H9 (cell line): ENCODE results near the gene SEMG2. TPM values are rescaled to one million over a fixed set of nuclear protein-coding genes. Genes with fewer than 3 reads are reported as not detected.

Source experiments
- DNase-seq: peaks from one replicate; pipeline ENCODE4 v3.0.0-alpha.2; 2017
- H2AFZ ChIP-seq: one replicate; pipeline ENCODE4 v1.6.1; 2013; ENCODE audit warnings: mild to moderate bottlenecking, low read length, control low read depth, moderate library complexity
- H2AK5ac ChIP-seq: 2 replicates; pipeline ENCODE4 v1.6.1; 2013; ENCODE audit warnings: low read length, control low read depth, mixed read lengths; ENCODE audit not compliant: insufficient read length
- H2BK120ac ChIP-seq: one replicate; pipeline ENCODE4 v1.6.1; 2013; ENCODE audit warnings: low read depth, mild to moderate bottlenecking, low read length, control low read depth, inconsistent platforms; ENCODE audit not compliant: poor library complexity, severe bottlenecking
- H2BK12ac ChIP-seq: 2 replicates; pipeline ENCODE4 v1.6.1; 2013; ENCODE audit warnings: low read length, control low read depth, mixed read lengths, low read depth; ENCODE audit not compliant: insufficient read length
- H2BK15ac ChIP-seq: 2 replicates; pipeline ENCODE4 v1.6.1; 2013; ENCODE audit warnings: low read depth, low read length, control low read depth
- H2BK20ac ChIP-seq: one replicate; pipeline ENCODE4 v1.6.1; 2013; ENCODE audit warnings: low read depth, mild to moderate bottlenecking, low read length, control low read depth, inconsistent platforms; ENCODE audit not compliant: poor library complexity, severe bottlenecking
- H2BK5ac ChIP-seq: 2 replicates; pipeline ENCODE4 v1.6.1; 2013; ENCODE audit warnings: low read length, control low read depth, mixed read lengths; ENCODE audit not compliant: insufficient read length
- H3K14ac ChIP-seq: 2 replicates; pipeline ENCODE4 v1.6.1; 2013; ENCODE audit warnings: low read length, control low read depth; ENCODE audit not compliant: insufficient read depth
- H3K18ac ChIP-seq: 2 replicates; pipeline ENCODE4 v1.6.1; 2013; ENCODE audit warnings: low read depth, mild to moderate bottlenecking, mixed read lengths, low read length, control low read depth; ENCODE audit not compliant: insufficient read length
- H3K23ac ChIP-seq: 2 replicates; pipeline ENCODE4 v1.6.1; 2013; ENCODE audit warnings: low read length, control low read depth, mixed read lengths, low read depth; ENCODE audit not compliant: insufficient read length
- H3K23me2 ChIP-seq: 2 replicates; pipeline ENCODE4 v1.6.1; 2013; ENCODE audit warnings: low read depth, mild to moderate bottlenecking, mixed read lengths, low read length, control low read depth; ENCODE audit not compliant: insufficient read length, poor library complexity, severe bottlenecking
- H3K27ac ChIP-seq: 2 replicates; pipeline ENCODE4 v1.5.1; 2013; ENCODE audit warnings: low read length, control low read depth, mixed read lengths, low read depth; ENCODE audit not compliant: insufficient read length
- H3K27me3 ChIP-seq: 2 replicates; pipeline ENCODE4 v1.6.1; 2013; ENCODE audit warnings: low read length, control low read depth, inconsistent platforms; ENCODE audit not compliant: insufficient read depth
- H3K4ac ChIP-seq: 2 replicates; pipeline ENCODE4 v1.6.1; 2013; ENCODE audit warnings: low read depth, mild to moderate bottlenecking, control low read depth, inconsistent platforms, low read length, moderate library complexity
- H3K4me1 ChIP-seq: 2 replicates; pipeline ENCODE4 v1.6.1; 2013; ENCODE audit warnings: low read length, control low read depth, inconsistent platforms; ENCODE audit not compliant: insufficient read depth
- H3K4me2 ChIP-seq: 2 replicates; pipeline ENCODE4 v1.6.1; 2013; ENCODE audit warnings: low read length, control low read depth, mixed read lengths; ENCODE audit not compliant: insufficient read length, insufficient read depth
- H3K56ac ChIP-seq: 2 replicates; pipeline ENCODE4 v1.6.1; 2013; ENCODE audit warnings: low read depth, mild to moderate bottlenecking, mixed read lengths, low read length, control low read depth; ENCODE audit not compliant: insufficient read length
- H3K79me1 ChIP-seq: 2 replicates; pipeline ENCODE4 v1.6.1; 2013; ENCODE audit warnings: low read depth, mild to moderate bottlenecking, moderate library complexity, low read length, control low read depth, inconsistent platforms; ENCODE audit not compliant: insufficient read depth, poor library complexity, severe bottlenecking
- H3K79me2 ChIP-seq: 2 replicates; pipeline ENCODE4 v1.6.1; 2013; ENCODE audit warnings: low read length, control low read depth, inconsistent platforms; ENCODE audit not compliant: insufficient read depth
- H3K9ac ChIP-seq: 2 replicates; pipeline ENCODE4 v1.6.1; 2013; ENCODE audit warnings: low read length, control low read depth, mixed read lengths; ENCODE audit not compliant: insufficient read length; ENCODE audit errors: extremely low read depth
- H3K9me3 ChIP-seq: one replicate; pipeline ENCODE4 v1.6.1; 2013; ENCODE audit warnings: low read depth, low read length, inconsistent platforms; ENCODE audit not compliant: control insufficient read depth
- H3T11ph ChIP-seq: one replicate; pipeline ENCODE4 v1.6.1; 2013; ENCODE audit warnings: mild to moderate bottlenecking, low read length, control low read depth, inconsistent platforms
- H4K20me1 ChIP-seq: one replicate; pipeline ENCODE4 v1.6.1; 2013; ENCODE audit not compliant: control insufficient read depth, insufficient read length, insufficient read depth
- H4K5ac ChIP-seq: 2 replicates; pipeline ENCODE4 v1.6.1; 2013; ENCODE audit warnings: low read depth, mild to moderate bottlenecking, mixed read lengths, low read length, control low read depth; ENCODE audit not compliant: insufficient read length
- H4K8ac ChIP-seq: replicated peaks from 2 replicates; pipeline ENCODE4 v1.6.1; 2013; ENCODE audit warnings: low read length, control low read depth, mixed read lengths, low read depth; ENCODE audit not compliant: insufficient read length
- H4K91ac ChIP-seq: 2 replicates; pipeline ENCODE4 v1.6.1; 2013; ENCODE audit warnings: low read depth, mild to moderate bottlenecking, moderate library complexity, mixed read lengths, low read length, control low read depth; ENCODE audit not compliant: insufficient read length
- H3K27ac Mint-ChIP-seq, 3 experiments: 2 replicates in 2 of 3; 3 replicates in 1 of 3; pipeline ENCODE4 v1.8.0; 2020 to 2021; ENCODE audit warnings: mixed read lengths in 3 of 3, mild to moderate bottlenecking in 1 of 3, moderate library complexity in 1 of 3
- H3K27me3 Mint-ChIP-seq: 2 replicates; pipeline ENCODE4 v1.8.0; 2021; ENCODE audit warnings: low read depth, mild to moderate bottlenecking, moderate library complexity, mixed read lengths
- H3K36me3 Mint-ChIP-seq, 3 experiments: 2 replicates in 2 of 3; 3 replicates in 1 of 3; pipeline ENCODE4 v1.8.0; 2020 to 2021; ENCODE audit warnings: low read depth in 3 of 3, mixed read lengths in 3 of 3; ENCODE audit not compliant: insufficient read depth in 1 of 3
- H3K4me1 Mint-ChIP-seq, 2 experiments: 2 replicates each; pipeline ENCODE4 v1.8.0; 2020; ENCODE audit warnings: mixed read lengths in 2 of 2
- H3K4me3 Mint-ChIP-seq, 2 experiments: 2 replicates in 1 of 2; 3 replicates in 1 of 2; pipeline ENCODE4 v1.8.0; 2020 to 2021; ENCODE audit warnings: mild to moderate bottlenecking in 2 of 2, mixed read lengths in 2 of 2, moderate library complexity in 1 of 2
- H3K9me3 Mint-ChIP-seq, 2 experiments: 2 replicates in 1 of 2; 3 replicates in 1 of 2; pipeline ENCODE4 v1.8.0; 2020; ENCODE audit warnings: mild to moderate bottlenecking in 2 of 2, mixed read lengths in 2 of 2, moderate library complexity in 1 of 2
- CTCF ChIP-seq: fragments of 200-600 bp; sonication (generic); conservative IDR thresholded peaks from 3 replicates; pipeline ENCODE4 v1.8.0; 2021; ENCODE audit warnings: antibody characterized with exemption, mild to moderate bottlenecking
- WGBS: extraction: QIAGEN DNeasy Blood & Tissue Kit; methylation state at CpG from one replicate; pipeline ENCODE4 v1.1.7; 2013; ENCODE audit warnings: missing lambda C conversion rate, low lambda C conversion rate, mixed read lengths; ENCODE audit not compliant: insufficient read length; ENCODE audit errors: extremely low coverage; 5-methylcytosine and 5-hydroxymethylcytosine counted together
- total RNA-seq: library from RNA; stranded (reverse); gene quantifications from 2 replicates; pipeline ENCODE4 v1.2.1, GENCODE V29; 2021

SEMG2 gene
- total RNA-seq, 1 experiment from 2014 or later: not detected

GRCh38 chr20:45268531-45268930, 47.4 kb downstream of the SEMG2 start:
- H3K4me1 ChIP-seq: 0 out of 2 replicates have a peak, but pooled peaks cover 6% of the 10 kb centered on the region
- H2BK120ac ChIP-seq: no peak overlapping the region
- no peak overlapping the region for H3K18ac ChIP-seq
- no peak overlapping the region for H3T11ph ChIP-seq
- no peaks in the 10 kb centered on the region for H4K20me1 ChIP-seq
- H2AK5ac ChIP-seq: no peak overlapping the region
- H3K23me2 ChIP-seq: no peaks in the 10 kb centered on the region
- H4K91ac ChIP-seq: no peak overlapping the region
- no peaks in the 10 kb centered on the region for H3K36me3 Mint-ChIP-seq
- no peak overlapping the region for H4K5ac ChIP-seq
- H3K4me3 Mint-ChIP-seq: no peak overlapping the region
- H2BK5ac ChIP-seq: no peak overlapping the region
- H3K9me3 Mint-ChIP-seq: no peaks in the 10 kb centered on the region
- no CpG with 5 or more reads among the region's 3 CpGs for WGBS
- H3K27ac Mint-ChIP-seq: no peak overlapping the region
- no peak overlapping the region for H3K4me2 ChIP-seq
- no peaks in the 10 kb centered on the region for H3K79me2 ChIP-seq
- TF ChIP-seq CTCF: no peak
- DNase-seq: no peak
- no peak overlapping the region for H3K14ac ChIP-seq
- H3K79me1 ChIP-seq: no peaks in the 10 kb centered on the region
- no peak overlapping the region for H4K8ac ChIP-seq
- H3K9me3 ChIP-seq: no peaks in the 10 kb centered on the region
- H3K56ac ChIP-seq: no peak overlapping the region
- peaks cover 12% of the 10 kb centered on the region for H3K27me3 Mint-ChIP-seq
- H3K9ac ChIP-seq: no peak overlapping the region
- no peak overlapping the region for H3K23ac ChIP-seq
- no peak overlapping the region for H2AFZ ChIP-seq
- H3K27me3 ChIP-seq: no peaks in the 10 kb centered on the region
- no peak overlapping the region for H2BK12ac ChIP-seq
- no peak overlapping the region for H2BK15ac ChIP-seq
- H3K4me1 Mint-ChIP-seq: peaks cover 15 to 17% of the 10 kb centered on the region in 2 experiments
- H3K4ac ChIP-seq: no peak overlapping the region
- H3K27ac ChIP-seq: no peak overlapping the region
- no peak overlapping the region for H2BK20ac ChIP-seq
